ENCODE data around the gene FANCC. TPM values are rescaled to one million over a fixed set of nuclear protein-coding genes. Genes with fewer than 3 reads are reported as not detected.

The FANCC gene
- total RNA-seq, 1 donor from 2014 or later: 9.3 TPM

DNA sequence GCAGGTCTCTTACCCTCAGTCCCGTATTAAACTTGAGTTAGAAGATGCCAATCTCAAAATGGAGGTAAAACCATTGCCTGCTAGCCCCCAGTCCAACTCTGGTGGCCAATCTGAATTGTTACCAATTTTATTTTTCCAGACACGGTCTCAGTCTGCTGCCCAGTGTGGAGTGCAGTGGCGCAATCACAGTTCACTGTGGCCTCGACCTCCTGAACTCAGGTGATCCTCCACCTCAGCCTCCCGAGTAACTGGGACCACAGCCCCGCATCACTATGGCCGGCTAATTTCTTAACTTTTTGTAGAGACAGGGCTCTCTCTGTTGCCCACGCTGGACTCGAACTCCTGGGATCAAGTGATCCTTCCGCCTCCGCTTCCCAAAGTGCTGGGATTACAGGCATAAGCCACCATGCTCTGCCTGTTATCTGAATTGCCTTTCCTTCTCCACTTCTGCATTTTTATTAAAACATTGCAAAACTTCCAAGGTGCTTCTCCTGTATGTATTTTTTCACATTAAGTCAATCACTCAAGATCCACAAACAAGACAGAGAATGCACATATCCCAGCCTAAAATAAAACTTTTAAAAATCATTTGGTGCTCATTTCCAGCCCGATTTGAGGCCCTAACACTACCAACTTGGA is 2.3 kb downstream of the FANCC start:
- Mint-ChIP-seq H3K4me1 (ENCODE audit: low read depth) (peaks cover 22% of the 10 kb centered on the region), H3K36me3 (ENCODE audit: low read depth) (no peaks in the 10 kb centered on the region), H3K4me3 (ENCODE audit: unreplicated experiment) (no peak overlapping the region), H3K27ac (ENCODE audit: unreplicated experiment) (no peak overlapping the region), H3K9me3 (ENCODE audit: low read depth) (no peaks in the 10 kb centered on the region), H3K27me3 (ENCODE audit: low read depth) (no peaks in the 10 kb centered on the region)
- TF ChIP-seq, protein P1, sequence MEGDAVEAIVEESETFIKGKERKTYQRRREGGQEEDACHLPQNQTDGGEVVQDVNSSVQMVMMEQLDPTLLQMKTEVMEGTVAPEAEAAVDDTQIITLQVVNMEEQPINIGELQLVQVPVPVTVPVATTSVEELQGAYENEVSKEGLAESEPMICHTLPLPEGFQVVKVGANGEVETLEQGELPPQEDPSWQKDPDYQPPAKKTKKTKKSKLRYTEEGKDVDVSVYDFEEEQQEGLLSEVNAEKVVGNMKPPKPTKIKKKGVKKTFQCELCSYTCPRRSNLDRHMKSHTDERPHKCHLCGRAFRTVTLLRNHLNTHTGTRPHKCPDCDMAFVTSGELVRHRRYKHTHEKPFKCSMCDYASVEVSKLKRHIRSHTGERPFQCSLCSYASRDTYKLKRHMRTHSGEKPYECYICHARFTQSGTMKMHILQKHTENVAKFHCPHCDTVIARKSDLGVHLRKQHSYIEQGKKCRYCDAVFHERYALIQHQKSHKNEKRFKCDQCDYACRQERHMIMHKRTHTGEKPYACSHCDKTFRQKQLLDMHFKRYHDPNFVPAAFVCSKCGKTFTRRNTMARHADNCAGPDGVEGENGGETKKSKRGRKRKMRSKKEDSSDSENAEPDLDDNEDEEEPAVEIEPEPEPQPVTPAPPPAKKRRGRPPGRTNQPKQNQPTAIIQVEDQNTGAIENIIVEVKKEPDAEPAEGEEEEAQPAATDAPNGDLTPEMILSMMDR (IDR thresholded peaks at IDR 0.05): no peak
- no peak for DNase-seq (ENCODE audit: low spot score)

DNA sequence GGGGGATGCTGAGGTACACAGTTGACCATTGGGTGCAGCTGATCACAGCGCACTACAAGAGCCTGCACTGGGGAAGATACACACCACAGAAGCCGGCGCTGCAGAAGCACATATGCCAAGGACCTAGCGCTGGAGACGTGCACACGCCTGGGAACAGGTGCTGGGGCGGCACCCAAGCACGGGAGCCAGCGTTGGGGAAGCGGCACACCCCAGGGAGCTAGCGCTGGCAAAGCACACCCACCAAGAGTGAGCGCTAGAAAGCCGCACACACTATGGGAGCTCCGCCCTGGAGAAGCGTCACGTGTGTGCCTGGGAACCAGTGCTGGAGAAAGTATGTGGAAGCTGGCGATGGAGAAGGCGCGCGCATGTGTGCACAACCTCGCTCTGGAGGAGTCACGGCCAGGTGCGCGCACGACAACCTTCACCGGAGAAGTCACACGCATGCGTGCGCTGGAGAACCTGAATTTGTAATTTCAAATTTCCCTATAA is 4.5 kb downstream of the FANCC start:
- TF ChIP-seq, protein P1 (IDR thresholded peaks at IDR 0.05): no peak
- no peaks in the 10 kb centered on the region for H3K9me3 Mint-ChIP-seq (ENCODE audit: low read depth)
- no peaks in the 10 kb centered on the region for H3K27me3 Mint-ChIP-seq (ENCODE audit: low read depth)
- H3K4me1 Mint-ChIP-seq (ENCODE audit: low read depth): peaks cover 20% of the 10 kb centered on the region
- no peak overlapping the region for H3K27ac Mint-ChIP-seq (ENCODE audit: unreplicated experiment)
- H3K4me3 Mint-ChIP-seq (ENCODE audit: unreplicated experiment): peak overlapping the region; percentile 73
- DNase-seq (ENCODE audit: low spot score): no peak
- H3K36me3 Mint-ChIP-seq (ENCODE audit: low read depth): no peaks in the 10 kb centered on the region

DNA sequence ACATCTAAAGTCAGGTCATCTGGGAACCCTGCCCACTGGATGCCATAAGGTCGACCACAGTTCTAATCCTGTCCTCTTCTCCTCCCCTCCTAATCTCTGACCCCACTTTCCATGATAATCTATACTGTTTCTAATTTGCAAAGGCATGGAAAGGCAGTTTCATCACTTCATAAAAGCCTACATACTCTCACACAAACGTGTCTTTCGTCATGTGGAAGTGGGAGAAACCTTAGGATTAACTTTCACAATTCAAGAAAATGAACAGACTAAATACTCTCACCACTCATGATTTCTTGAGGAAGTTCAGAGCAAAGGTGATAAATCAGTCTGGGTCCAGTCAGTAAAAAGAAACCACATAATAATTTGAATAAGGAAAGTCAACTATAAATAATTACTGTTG is 5.5 kb downstream of the FANCC start:
- Mint-ChIP-seq H3K9me3 (ENCODE audit: low read depth) (no peaks in the 10 kb centered on the region), H3K4me1 (ENCODE audit: low read depth) (peaks cover 16% of the 10 kb centered on the region), H3K36me3 (ENCODE audit: low read depth) (no peaks in the 10 kb centered on the region), H3K4me3 (ENCODE audit: unreplicated experiment) (no peak overlapping the region), H3K27me3 (ENCODE audit: low read depth) (no peaks in the 10 kb centered on the region), H3K27ac (ENCODE audit: unreplicated experiment) (no peak overlapping the region)
- no peak for DNase-seq (ENCODE audit: low spot score)
- TF ChIP-seq, protein P1 (IDR thresholded peaks at IDR 0.05): no peak

DNA sequence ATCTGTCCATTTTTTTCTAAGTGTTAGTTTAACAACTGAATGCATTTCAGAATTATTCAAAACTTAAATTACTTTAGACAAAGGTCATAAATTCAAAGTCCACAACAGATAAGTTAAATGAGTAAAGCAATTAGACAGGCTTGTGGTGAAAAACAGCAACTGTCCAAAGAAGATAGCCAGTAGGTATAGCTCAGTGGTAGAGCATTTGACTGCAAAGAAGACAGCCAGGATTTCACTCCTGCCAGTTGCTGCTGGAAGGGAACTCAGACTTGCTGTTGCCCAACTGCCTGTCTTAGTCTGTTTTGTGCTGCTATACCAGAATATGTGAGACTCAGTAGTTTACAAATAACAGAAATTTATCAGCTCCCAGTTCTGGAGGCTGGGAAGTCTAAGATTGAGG is 10.0 kb downstream of the FANCC start:
- Mint-ChIP-seq H3K9me3 (ENCODE audit: low read depth) (no peaks in the 10 kb centered on the region), H3K4me1 (ENCODE audit: low read depth) (peaks cover 18% of the 10 kb centered on the region), H3K27ac (ENCODE audit: unreplicated experiment) (no peak overlapping the region), H3K27me3 (ENCODE audit: low read depth) (no peaks in the 10 kb centered on the region), H3K4me3 (ENCODE audit: unreplicated experiment) (no peak overlapping the region), H3K36me3 (ENCODE audit: low read depth) (no peaks in the 10 kb centered on the region)
- no peak for DNase-seq (ENCODE audit: low spot score)
- TF ChIP-seq, protein P1 (IDR thresholded peaks at IDR 0.05): no peak

DNA sequence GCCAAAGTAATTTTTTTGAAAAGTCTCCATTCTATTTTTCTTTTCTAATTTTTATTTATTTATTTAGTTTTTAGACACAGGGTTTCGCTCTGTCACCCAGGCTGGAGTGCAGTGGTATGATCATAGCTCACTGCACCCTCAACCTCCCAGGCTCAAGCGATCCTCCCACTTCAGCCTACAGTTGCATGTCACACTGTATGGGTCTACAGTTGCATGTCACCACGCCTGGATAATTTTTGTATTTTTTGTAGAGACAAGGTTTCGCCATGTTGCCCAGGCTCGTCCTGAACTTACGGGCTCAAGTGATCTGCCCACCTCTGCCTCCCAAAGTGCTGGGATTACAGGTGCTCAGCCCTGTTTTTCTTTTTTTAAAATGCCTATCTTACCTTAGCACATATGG is 10.7 kb downstream of the FANCC start:
- Mint-ChIP-seq H3K4me1 (ENCODE audit: low read depth) (peaks cover 18% of the 10 kb centered on the region), H3K36me3 (ENCODE audit: low read depth) (no peaks in the 10 kb centered on the region), H3K4me3 (ENCODE audit: unreplicated experiment) (no peak overlapping the region), H3K27ac (ENCODE audit: unreplicated experiment) (no peak overlapping the region), H3K27me3 (ENCODE audit: low read depth) (no peaks in the 10 kb centered on the region), H3K9me3 (ENCODE audit: low read depth) (no peaks in the 10 kb centered on the region)
- TF ChIP-seq, protein P1 (IDR thresholded peaks at IDR 0.05): no peak
- DNase-seq (ENCODE audit: low spot score): no peak
